Hematopoietic multipotent progenitor cell (in vitro differentiated cells): Measurements from ENCODE around the gene TOR2A. TPM values are rescaled to one million over a fixed set of nuclear protein-coding genes. Genes with fewer than 3 reads are reported as not detected.
A peak's percentile ranks its signal among the peaks of the same experiment; 100 is the strongest.

Experiments used
- DNase-seq, 3 donors: peaks; one replicate each; pipeline ENCODE4 v3.0.0-alpha.2; 2011 to 2015; ENCODE audit warnings: low read depth in 2 of 3, low spot score in 2 of 3
- total RNA-seq: library from RNA; depleted of rRNA; stranded (reverse); fragments of >200 nt; gene quantifications from one replicate; pipeline ENCODE4 v1.2.3, GENCODE V29; 2012

The TOR2A gene
- total RNA-seq = 15.9 TPM

DNA sequence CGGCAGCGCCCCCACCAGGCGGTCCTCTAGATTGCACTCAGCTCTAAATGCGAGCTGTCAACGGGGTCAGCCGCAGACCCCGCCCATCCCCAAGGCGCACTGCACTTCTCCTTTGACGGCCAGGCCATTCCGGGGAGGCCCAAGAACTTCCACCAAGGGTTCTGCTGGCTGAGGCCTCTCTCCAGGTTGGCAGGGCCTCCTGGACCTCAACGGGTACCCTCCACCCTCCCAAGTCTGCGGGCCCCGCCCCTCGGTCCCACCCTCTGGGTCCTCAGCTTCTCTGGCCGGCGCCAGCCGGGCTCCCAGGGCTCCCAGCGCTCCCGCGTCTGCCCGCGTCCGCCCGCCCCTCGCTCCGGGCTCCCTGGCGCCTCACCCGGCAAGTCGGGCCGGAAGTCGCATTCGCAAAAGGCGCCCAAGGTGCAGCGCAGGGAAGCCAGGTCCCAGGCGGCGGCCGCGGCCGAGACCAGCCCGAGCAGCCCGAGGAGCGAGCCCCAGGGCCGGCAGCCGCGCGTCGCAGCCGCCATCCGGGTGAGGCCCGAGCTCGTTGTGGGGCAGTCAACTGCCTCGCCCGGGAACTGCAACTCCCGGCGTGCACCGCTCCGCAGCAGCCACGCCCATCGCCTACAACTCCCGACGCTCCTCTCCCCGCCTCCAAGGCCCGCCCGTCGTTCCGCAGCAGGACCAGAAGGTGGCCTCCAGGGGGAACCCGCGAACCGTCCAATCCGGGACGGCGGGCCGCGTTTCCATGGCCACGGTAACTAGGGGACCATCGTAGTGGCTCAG lies at the start of gene TOR2A:
Gene TOR2A, minus strand, starts transcription at position 548 of the 783 bp plus-strand sequence. Its CDS starts 24 bp downstream, at position 524.
- DNase-seq = peak; percentile 97 to 99 (median 98)

DNA sequence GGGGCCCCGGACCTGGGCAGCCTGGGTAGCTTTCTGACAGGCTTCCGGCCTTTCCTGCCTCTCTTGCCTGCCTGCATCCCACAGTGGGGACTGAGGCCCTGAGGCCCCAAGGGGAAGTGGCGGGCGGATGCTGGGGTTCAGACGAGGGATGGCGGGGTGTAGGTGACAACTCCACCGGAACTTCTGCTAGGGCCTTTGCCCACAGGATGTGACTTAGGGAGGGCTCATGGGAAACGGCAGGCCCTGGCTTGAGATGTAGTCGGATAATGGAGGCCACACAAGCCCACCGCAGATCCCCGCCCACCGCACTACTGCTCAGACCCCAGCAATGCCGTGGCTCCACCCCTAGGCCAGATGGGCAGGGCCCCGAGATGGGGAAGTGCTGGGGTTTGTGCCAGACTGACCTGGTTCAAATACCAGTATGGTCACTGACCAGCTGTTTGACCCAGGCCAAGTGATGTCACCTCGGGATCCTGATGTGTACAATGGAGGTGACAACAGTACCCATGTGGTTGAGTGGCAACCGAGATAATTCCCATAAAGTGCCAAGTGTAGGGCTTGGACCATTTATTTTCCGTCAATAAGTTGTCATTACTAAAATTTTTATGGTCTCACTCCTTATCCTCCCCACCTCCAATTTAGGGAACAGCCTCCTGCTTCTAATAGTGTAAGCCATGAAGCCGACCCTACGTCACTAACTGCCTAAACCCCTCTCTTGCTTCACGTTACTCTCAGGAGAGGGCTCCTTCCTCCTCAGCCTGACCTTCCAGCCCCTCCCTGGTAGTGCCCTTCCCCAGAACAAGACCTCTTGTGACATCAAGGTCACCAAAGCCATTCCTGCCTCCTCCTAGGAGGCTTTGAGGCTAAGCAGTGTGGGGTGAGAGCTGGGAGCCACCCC lies 48.3 kb upstream of the TOR2A start:
- DNase-seq = peak in 2 of 3 donors; percentile 98 to 99

DNA sequence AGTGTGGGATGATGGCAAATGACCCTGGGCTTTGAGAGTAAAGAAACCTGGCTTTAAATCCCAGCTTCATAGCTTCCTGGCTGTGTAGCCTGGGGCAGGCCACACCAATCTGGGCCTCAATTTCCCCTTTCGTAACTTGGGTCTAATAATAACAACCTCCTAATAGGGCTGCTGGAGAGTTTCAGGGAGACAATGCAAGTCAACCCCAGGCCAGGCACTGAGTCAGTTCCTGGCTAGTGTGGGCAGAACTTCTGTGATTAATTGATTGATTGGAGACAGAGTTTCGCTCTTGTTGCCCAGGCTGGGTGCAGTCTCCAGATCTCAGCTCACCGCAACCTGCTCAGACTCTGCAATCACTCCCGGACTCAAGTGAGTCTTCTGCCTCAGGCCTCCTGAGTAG lies 46.7 kb upstream of the TOR2A start:
- no peak for DNase-seq

DNA sequence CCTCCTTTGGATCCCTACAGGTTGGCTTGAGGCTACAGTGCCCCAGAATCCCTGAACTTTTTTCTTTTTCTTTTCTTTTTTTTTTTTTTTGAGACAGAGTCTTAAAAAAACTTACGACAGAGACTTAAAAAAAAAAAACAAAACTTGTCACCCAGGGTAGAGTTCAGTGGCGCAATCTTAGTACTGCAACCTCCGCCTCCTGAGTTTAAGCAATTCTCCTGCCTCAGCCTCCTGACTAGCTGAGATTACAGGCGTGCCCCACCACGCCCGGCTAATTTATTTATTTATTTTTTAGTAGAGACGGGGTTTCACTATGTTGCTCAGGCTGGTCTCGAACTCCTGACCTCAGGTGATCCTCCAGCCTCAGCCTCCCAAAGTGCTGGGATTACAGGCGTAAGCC lies 45.8 kb upstream of the TOR2A start:
- peak in 1 of 3 donors; percentile 61 for DNase-seq

DNA sequence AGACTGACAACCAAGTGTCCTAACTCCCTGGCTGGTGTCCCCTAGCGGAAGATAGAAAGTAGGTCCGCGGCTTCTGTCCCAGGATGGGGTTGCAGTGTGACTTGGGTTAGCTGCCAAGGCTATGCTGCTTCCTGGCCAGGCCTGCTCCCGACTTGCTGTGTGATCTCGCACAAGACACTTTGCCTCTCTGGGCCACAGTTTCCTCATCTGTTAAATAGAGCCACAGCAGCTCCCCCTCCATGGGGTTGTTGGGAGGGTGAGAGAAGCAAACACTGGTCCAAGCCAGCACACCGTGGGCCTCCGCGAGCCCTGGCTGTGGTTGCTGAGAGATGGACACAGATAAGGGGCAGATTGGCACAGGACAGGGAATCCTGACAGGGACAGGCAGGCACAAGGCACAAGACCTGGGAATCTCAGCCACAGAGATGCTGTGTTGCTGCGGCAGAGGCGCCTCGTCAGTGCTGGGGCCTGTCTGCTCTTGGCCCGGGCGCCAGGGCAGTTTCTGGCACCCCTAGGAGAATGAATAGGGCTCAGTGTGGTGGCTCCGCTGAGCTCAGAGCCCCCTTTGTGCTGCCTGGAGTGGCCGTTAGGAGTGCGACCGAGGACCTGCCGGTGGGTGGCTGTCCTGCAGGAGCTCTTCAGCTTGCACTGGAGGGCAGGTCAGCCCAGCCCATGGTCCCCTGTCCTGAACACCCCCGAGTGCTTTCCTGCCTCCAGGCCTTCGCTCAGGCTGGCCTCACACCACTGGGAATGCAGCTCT lies 45.2 kb upstream of the TOR2A start:
- DNase-seq = no peak

DNA sequence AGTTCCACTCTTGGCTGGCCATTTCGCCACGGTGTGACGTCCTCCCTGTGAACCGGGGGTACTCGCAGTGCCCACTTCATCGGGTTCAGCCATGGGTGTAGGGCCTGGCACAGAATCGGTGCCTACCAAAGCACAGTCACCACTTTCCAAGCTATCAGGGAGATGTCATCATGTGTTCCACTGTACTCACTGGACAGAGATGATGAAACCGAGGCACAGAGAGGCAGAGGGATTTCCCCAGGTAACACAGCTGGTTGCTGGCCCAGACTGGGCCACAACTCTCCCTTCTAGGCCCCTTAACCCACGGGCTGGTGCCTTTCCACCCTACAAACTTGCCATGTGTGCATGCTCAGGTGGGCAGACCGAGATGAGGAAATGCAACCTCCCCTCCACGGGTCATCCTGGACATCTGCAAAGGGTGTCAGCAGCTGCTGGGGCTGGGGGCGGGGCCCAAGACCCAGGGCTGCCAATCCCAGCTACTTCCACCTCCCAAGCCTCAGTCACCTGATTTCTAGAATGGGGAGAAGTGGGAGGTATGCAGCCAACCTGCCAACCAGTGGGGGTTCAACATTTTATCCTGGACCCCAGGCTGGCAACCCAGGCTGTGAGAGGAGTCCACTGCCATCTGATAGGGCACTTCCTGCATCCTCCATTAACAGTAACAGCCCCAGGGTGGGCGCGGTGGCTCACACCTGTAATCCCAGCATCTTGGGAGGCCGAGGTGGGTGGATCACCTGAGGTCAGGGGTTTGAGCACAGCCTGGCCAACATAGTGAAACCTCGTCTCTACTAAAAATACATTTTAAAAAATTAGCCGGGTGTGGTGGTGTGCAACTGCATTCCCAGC lies 44.3 kb upstream of the TOR2A start:
- DNase-seq = peak in 2 of 3 donors; percentile 18 to 36

DNA sequence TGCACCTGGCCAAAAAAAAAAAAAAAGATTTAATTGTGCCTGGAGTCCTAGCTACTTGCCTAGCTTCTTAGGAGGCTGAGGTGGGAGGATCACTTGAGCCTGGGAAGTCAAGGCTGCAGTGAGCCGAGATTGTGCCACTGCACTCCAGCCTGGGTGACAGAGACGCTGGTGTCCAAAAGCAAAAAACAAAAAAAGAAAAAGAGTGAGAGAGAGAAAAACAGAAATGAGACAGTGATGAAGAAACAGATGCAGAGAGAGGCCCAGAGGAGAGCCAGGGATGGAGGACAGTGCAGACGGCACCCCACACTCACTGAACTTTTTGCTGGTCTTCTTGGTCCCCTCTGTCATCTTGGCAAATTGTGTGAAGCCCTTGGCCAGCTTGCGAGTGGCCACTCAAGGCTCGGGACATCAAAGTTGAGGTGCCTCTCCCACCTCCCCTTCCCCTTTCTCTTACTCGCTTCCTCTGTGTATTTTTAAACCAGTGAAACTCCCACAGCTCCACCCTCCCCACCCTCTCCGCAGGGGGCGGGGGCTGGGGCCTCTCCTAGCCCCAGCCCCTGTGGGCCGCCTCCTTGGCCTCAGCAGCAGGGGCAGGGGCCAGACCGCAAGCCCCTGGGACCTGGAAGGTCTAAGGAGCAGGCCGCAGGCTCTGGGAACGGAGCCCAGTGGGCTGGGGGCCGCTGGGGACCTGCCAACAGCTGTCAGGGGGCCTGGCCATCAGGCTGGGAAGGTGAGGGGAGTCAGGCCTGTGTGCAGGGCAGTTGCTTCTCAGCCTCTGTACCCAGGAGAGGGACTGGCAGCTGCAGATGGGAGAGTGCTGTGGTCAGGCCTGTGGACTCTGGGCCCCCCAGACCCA lies 43.4 kb upstream of the TOR2A start, which contains the start of gene SH2D3C:
Gene SH2D3C, minus strand, starts transcription at position 387 of the 856 bp plus-strand sequence. Its CDS starts 39 bp downstream, at position 348.
- DNase-seq = peak in 2 of 3 donors; percentile 62 to 66

DNA sequence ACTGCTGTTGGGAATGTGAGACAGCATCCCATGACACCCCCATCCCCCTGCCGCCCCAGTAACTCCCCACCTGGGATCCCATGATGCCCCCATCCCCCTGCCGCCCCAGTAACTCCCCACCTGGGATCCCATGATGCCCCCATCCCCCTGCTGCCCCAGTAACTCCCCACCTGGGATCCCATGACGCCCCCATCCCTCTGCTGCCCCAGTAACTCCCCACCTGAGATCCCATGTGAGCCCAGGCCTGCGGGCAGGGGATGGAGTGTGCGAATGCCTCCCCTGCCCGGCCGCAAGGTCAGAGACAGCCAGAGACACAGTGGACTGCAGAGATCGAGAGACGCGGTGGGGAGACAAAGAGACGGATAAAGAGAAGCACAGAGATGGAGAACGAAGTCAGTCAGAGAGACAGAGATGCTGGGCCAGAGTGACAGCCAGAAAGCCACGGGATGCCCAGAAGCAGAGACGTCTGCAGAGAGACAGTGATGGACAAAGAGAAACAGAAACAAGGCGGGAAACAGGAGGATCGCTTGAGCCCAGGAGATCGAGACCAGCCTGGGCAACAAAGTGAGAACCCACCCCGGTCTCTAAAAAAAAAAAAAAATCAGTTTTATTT lies 42.4 kb upstream of the TOR2A start:
- DNase-seq = no peak

DNA sequence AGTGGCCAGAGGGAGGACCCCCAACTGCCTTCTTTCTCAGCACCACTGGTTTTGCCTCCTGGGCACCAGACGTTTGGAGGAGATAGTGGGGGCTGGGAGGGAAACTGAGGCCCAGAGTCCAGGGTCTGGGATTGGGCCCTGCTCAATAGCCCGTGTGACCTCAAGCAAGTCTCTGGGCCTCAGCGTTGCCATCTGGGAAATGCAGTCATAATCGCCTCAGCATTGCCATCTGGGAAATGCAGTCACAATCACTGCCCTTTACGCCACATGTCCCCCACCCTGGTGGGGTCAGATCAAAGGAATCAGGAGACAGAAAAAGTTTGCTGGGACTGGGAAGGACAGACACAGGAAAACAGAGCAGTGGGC lies 41.8 kb upstream of the TOR2A start:
- DNase-seq = no peak

DNA sequence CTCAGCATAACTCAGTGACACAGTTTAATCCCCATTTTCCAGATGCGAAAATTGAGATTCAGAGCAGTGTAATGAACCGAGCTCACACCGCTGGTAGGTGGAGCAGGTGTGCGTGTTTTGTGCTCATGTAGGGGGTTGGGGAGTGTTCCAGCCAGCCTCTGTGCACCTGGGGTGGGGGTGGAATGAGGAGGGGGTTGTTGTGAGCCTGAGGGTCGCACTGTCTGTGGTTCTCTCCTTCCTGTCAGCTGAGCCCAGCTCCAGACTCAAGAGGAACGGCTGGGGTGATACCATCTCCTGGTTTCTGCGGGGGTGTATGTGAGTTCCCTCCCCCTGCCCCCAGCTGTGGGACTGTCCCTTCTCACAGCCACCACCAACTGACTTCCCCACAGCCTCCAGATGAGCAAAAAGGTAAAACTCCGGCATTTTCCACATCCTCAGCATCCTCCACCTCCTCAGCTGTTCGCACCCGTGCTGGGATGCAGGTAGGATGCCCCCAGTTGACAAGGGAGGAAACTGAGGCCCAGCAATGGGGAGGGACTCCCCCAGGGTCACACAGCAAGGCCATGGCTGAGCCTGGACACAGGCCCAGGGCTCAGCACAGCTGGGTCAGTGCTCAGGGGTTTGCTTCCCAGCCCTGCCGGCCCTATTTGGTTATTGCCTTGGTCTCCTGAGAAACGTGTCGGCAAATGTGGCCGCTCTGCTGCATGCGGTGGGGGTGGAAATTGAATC lies 41.3 kb upstream of the TOR2A start:
- peak in 2 of 3 donors; percentile 89 to 94 for DNase-seq

DNA sequence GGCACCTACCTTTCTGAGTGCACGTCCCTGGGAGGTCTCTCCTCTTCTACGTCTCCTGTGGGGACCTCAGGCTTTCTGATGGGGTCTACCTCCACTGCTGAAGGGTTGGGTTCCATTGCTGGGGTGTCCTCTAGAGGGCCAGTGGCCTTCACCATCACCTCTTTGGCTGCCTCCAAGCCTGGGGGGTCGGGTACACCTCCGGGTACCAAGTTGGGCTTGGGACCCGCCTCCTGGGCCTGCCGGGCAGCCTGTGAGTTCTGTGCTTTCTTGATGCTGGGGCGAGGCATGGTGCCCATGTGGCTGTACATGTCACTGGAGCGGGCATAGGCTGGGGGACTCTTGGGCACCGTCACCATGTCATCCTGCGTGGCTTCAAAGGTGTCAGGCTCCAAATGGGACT lies 38.9 kb upstream of the TOR2A start:
- DNase-seq = no peak

DNA sequence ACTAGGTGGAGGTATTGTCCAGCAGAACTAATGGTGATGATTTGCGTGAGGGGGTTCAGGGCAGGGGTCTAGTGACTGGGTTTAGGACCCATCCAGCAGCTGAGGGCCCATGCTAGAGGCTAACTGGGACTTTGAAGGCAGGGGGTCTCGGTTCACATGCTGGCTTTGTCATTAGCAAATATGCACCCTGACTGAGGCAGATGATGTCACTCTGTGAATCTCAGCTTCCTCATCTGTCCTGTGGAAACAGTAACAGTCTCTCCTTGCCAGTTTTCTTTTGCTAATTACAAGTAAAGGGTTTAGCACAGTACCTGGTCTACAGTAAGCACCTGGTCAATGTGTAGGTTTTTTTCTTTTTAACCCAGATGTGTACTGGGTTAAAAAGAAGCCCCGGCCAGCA lies 38.2 kb upstream of the TOR2A start:
- no peak for DNase-seq

DNA sequence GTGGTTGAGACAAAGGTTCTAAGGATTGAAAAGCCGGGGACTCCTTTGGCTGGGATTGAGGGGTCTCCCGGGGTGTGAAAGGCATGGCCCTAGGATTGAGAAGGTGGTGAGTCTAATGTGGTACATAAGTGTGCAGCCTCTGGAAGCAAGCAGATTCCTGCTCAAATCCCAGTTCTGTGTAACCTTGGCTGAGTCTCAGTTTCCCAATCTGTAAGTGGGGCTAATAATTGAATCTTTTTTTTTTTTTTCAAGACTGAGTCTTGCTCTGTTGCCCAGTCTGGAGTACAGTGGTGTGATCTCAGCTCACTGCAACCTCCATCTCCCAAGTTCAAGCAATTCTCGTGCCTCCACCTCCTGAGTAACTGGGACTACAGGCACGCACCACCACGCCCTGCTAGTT lies 37.5 kb upstream of the TOR2A start:
- DNase-seq = no peak

DNA sequence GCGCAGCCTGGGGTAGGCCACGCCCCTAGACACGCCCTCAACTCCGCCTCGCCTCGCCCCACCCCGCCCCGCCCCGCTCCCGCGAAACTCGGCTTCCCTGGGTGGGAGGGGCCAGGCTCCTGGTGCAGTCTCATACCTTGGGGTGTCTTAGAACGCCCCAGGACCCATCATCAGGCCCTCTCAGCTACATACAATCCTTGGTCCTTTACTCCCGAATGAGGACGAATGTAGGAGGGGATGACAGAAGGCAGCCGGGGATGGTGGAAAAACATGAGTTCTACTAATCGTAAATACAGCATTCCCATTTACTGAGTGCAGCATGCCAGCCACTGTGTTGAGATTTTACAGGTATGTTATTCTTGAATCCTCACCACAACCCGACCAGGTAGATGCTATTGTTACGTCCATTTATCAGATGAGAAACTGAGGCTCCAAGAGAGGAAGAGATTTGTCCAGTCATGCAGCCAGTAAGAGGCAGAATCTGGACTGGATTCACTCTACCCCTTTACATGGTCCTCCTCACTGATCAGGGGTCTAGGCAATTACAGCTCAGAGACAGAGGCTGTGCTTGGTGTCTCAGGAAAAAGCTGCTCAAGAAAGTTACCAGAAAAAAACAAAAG lies 36.6 kb upstream of the TOR2A start:
- no peak for DNase-seq

DNA sequence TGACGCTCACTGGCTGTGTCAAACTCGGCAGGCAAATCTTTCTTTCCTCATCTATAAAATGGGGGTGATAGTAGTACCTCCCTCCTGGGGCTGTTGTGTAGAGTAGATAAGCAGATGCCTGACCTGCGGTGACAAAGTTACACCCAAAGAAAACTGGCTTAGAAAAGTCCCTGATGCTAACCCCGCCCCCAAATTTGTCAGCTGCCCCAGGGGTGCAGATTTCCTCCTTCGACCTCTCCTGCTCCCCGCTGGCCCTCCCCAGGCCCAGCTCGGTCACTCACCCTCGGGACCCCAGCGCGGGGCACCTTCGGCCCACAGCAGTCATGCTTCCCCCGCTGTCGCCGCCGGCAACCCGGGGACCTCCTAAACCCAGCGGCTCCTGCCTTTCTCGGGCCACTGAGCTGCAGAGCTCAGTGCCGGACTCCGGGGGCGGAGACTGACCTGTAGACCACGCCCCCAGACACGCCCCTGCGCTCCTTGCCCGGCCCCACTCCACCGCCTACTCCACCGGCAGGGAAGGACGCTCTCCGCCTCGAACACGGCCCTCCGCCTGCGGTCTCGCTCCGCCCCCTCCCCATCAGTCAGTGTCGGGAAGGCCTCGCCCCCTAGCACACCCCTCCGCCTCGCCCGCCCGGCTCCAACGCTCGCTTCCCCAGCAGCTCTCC lies 35.9 kb upstream of the TOR2A start:
- peak; percentile 88 to 99 (median 99) for DNase-seq

DNA sequence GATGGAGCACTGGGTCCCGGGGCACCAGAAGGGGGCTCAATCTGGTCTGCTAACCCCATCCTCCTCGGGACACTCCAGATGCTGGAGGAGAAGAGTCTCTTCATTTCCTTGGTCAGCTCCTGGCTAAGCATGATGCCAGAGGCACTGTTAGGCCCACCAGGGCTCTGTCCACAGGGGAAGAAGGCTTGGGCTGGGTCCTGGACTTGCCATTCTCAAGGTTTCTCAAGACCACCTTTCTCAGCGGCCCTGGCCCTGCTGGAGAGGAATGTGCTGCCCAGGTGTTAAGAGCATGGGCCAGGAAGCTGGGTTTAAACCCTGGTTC lies 35.5 kb upstream of the TOR2A start:
- no peak for DNase-seq

DNA sequence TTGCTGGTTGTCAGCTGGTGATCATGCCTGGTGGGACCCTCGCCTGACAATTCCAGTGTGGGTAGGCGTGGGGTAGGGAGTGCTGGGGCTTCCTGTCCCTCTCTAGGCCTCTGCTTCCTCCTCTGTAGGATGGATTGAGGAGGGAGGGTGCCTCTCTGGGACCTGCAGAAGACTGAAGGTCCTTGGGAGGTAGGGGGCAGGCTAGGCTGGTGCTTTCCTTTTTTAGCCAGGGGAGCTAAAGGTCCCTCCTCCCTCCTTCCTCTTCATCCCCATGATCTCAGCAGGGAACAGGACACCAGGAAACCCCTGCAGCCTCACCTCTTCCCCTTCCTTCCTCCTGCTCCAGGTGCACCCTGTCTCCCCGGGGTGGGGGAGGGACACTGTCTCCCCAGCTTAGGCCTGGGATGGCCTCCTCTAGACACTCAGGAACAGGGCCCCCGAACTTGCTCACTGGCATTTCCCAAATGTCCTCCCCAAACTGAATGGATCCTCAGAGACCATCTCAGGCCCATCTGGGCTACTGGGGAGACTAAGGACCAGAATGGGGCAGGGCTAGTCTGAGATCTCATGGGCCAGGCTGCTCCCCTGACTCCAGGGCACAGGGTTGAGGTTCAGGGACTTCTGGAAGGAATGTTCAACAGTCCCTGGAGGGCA lies 35.0 kb upstream of the TOR2A start:
- DNase-seq = peak in 2 of 3 donors; percentile 40 to 49
